K562 (cell line): ENCODE results near the gene TALDO1. TPM values are rescaled to one million over a fixed set of nuclear protein-coding genes. Genes with fewer than 3 reads are reported as not detected.

ENCODE experiments used
- ATAC-seq: fragments of 200-7000 bp; cut with Tn5 transposase; 3 replicates; pipeline ENCODE4 v1.9.1; 2020; ENCODE audit warnings: moderate library complexity
- BruUV-seq: library from RNA; stranded (reverse); fragments of 400-500 nt; replicated peaks from 2 replicates; lab custom pipeline; 2021; lab: Mats Ljungman, UMichigan
- CTCF ChIA-PET: fragments of 300-600 bp; formaldehyde crosslinking; extraction: SDS; loops from one replicate; lab custom pipeline; 2021; ENCODE audit warnings: low intra/inter-chr PET ratio; lab: Yijun Ruan, JAX
- POLR2A ChIA-PET: fragments of 300-600, 350-650 bp; sonication (Branson Sonifier 250); formaldehyde crosslinking; extraction: SDS; loops from one replicate; lab custom pipeline; 2021; ENCODE audit warnings: antibody characterized with exemption, inconsistent platforms; lab: Yijun Ruan, JAX
- DNase-seq, 4 experiments: peaks; one replicate each; pipeline versions ENCODE4 v3.0.0 to v3.0.0-alpha.2; 2011 to 2018; ENCODE audit warnings: low spot score in 3 of 4, mixed read lengths in 3 of 4; ENCODE audit errors: extremely low read depth in 1 of 4
- FAIRE-seq: peaks from 2 replicates; lab custom pipeline; 2011; peaks lifted over from hg19 to GRCh38; lab: Jason Lieb, UNC
- H2AFZ ChIP-seq: 2 replicates; pipeline ENCODE4 v1.6.0; 2011; ENCODE audit warnings: low read depth, low read length, control low read depth, inconsistent platforms
- H3K27ac ChIP-seq: fragments of 200-600 bp; 3 replicates; pipeline ENCODE4 v1.8.0; 2011; ENCODE audit warnings: low read depth, mild to moderate bottlenecking, control low read depth, inconsistent platforms, low read length, moderate library complexity, mixed read lengths; ENCODE audit errors: extremely low read depth
- H3K27me3 ChIP-seq, 2 experiments: fragments of 300-600 bp in 1 of 2; 2 replicates in 1 of 2; 3 replicates in 1 of 2; pipeline versions ENCODE4 v1.6.0 to v1.8.0; 2011; ENCODE audit warnings: inconsistent platforms in 2 of 2, low read length in 2 of 2, mild to moderate bottlenecking in 1 of 2, mixed read lengths in 1 of 2, moderate library complexity in 1 of 2; ENCODE audit not compliant: control insufficient read depth in 2 of 2, insufficient read depth in 2 of 2
- H3K36me3 ChIP-seq: fragments of 300-600 bp; 3 replicates; pipeline ENCODE4 v1.8.0; 2011; ENCODE audit warnings: mild to moderate bottlenecking, low read length, inconsistent platforms; ENCODE audit not compliant: control insufficient read depth, insufficient read depth
- H3K4me1 ChIP-seq, 2 experiments: fragments of 200-600 bp in 1 of 2; replicated peaks in 1 of 2; 2 replicates in 1 of 2; 3 replicates in 1 of 2; pipeline versions ENCODE4 v1.5.1 to v1.8.0; 2011; ENCODE audit warnings: inconsistent platforms in 2 of 2, low read length in 2 of 2, mild to moderate bottlenecking in 1 of 2, mixed read lengths in 1 of 2, moderate library complexity in 1 of 2; ENCODE audit not compliant: control insufficient read depth in 2 of 2, insufficient read depth in 2 of 2
- H3K4me2 ChIP-seq: 2 replicates; pipeline ENCODE4 v1.6.1; 2011; ENCODE audit warnings: low read length, control low read depth, inconsistent platforms, mixed read lengths; ENCODE audit not compliant: insufficient read depth
- H3K4me3 ChIP-seq: fragments of 200-600 bp; sonication (generic), shearing (Covaris generic); 2 replicates; pipeline ENCODE4 v1.5.1; 2016; ENCODE audit warnings: control low read depth, inconsistent platforms
- H3K79me2 ChIP-seq: fragments of 200-600 bp; 3 replicates; pipeline ENCODE4 v1.8.0; 2011; ENCODE audit warnings: low read length, inconsistent platforms; ENCODE audit not compliant: control insufficient read depth, insufficient read depth
- H3K9ac ChIP-seq, 2 experiments: 2 replicates each; pipeline versions ENCODE4 v1.6.0 to v1.6.1; 2011; ENCODE audit warnings: low read depth in 2 of 2, low read length in 2 of 2, control low read depth in 1 of 2, inconsistent platforms in 1 of 2, mild to moderate bottlenecking in 1 of 2, mixed read lengths in 1 of 2; ENCODE audit not compliant: insufficient read depth in 1 of 2
- H3K9me1 ChIP-seq: one replicate; pipeline ENCODE4 v1.6.0; 2011; ENCODE audit warnings: inconsistent platforms, mild to moderate bottlenecking, low read length, moderate library complexity; ENCODE audit not compliant: control insufficient read depth, insufficient read depth
- H3K9me3 ChIP-seq: replicated peaks from 2 replicates; pipeline ENCODE4 v1.5.1; 2011; ENCODE audit warnings: low read depth, low read length, inconsistent platforms; ENCODE audit not compliant: control insufficient read depth, insufficient read depth
- H4K20me1 ChIP-seq: replicated peaks from 2 replicates; pipeline ENCODE4 v1.6.1; 2011; ENCODE audit warnings: low read length, inconsistent platforms, mixed read lengths; ENCODE audit not compliant: control insufficient read depth, insufficient read depth
- CBFB ChIP-seq: sonication (generic); formaldehyde crosslinking; IDR thresholded peaks from 2 replicates; pipeline ENCODE4 v1.4.0; 2020; ENCODE audit warnings: mild to moderate bottlenecking, missing genetic modification reagents
- GABPB2 ChIP-seq: fragments of 250-450 bp; sonication (Bioruptor Pico); conservative IDR thresholded peaks from 2 replicates; pipeline ENCODE4 v1.5.1; 2021; ENCODE audit warnings: mild to moderate bottlenecking
- PML ChIP-seq: IDR thresholded peaks from 2 replicates; pipeline ENCODE4 v1.6.1; 2012; ENCODE audit warnings: low read length, inconsistent platforms
- POLR2AphosphoS5 ChIP-seq: IDR thresholded peaks from 2 replicates; pipeline ENCODE4 v1.6.1; 2011; ENCODE audit warnings: mild to moderate bottlenecking, low read depth, low read length, moderate library complexity; ENCODE audit not compliant: control insufficient read depth, insufficient read depth
- SP1 ChIP-seq: sonication (generic); formaldehyde crosslinking; IDR thresholded peaks from 2 replicates; pipeline ENCODE4 v1.8.1; 2022; ENCODE audit warnings: mild to moderate bottlenecking, missing genetic modification reagents
- ZFP30 ChIP-seq: fragments of 250-450 bp; sonication (Bioruptor Pico); IDR thresholded peaks from 2 replicates; pipeline ENCODE4 v1.8.0; 2022; ENCODE audit warnings: moderate library complexity, mild to moderate bottlenecking, inconsistent platforms, borderline replicate concordance
- ZNF121 ChIP-seq: sonication (generic); formaldehyde crosslinking; conservative IDR thresholded peaks from 2 replicates; pipeline ENCODE4 v1.8.0; 2022; ENCODE audit warnings: missing genetic modification reagents
- ZNF253 ChIP-seq: fragments of 250-450 bp; sonication (Bioruptor Pico); conservative IDR thresholded peaks from 2 replicates; pipeline ENCODE4 v1.6.1; 2021; ENCODE audit warnings: mild to moderate bottlenecking
- WGBS: fragments of 100-300 bp; shearing (Covaris generic); methylation state at CpG from one replicate; pipeline ENCODE4 v1.1.6; 2016; ENCODE audit warnings: low coverage, mixed read lengths; ENCODE audit not compliant: insufficient coverage; ENCODE audit errors: missing lambda C conversion rate; 5-methylcytosine and 5-hydroxymethylcytosine counted together
- in situ Hi-C: fragments of 300-500 bp; cut with MboI; formaldehyde crosslinking; loops from 4 replicates; pipeline ENCODE4 v1.15.0; 2018; ENCODE audit warnings: inconsistent platforms, mixed read lengths
- intact Hi-C: fragments of 100-400 bp; cut with micrococcal nuclease; formaldehyde crosslinking; loops from 2 replicates; pipeline ENCODE4 v1.14.2; 2022
- polyA plus RNA-seq, 8 experiments: library from polyadenylated mRNA; depleted of rRNA in 4 of 8; stranded (reverse) in 5 of 8; unstranded in 3 of 8; fragments of >200 nt; fragmentation: Nextera tagmentation in 2 of 8; fragmentation: Illumina TruSeq in 1 of 8; extraction: Ambion mirVana in 2 of 8; extraction: Trizol in 1 of 8; gene quantifications; 2 replicates each; pipeline versions ENCODE4 v1.2.1 to v1.2.3, GENCODE V29; 2011 to 2014; ENCODE audit warnings: inconsistent platforms in 1 of 8, missing spikeins in 1 of 8
- total RNA-seq, 7 experiments: library from RNA; depleted of rRNA in 6 of 7; stranded (reverse); fragments of >200 nt in 6 of 7; fragmentation: Illumina TruSeq in 2 of 7; extraction: Trizol in 2 of 7; gene quantifications; 2 replicates each; pipeline versions ENCODE4 v1.2.1 to v1.2.3, GENCODE V29; 2011 to 2021; ENCODE audit warnings: low replicate concordance in 1 of 7
- TF ChIP-seq, protein P1 (sequence below): sonication (generic); formaldehyde crosslinking; IDR thresholded peaks from 2 replicates; pipeline ENCODE4 v1.8.0; 2022; ENCODE audit warnings: mild to moderate bottlenecking, missing genetic modification reagents
- TF ChIP-seq, protein P2 (sequence below): fragments of 250-450 bp; sonication (Bioruptor Pico); IDR thresholded peaks from 2 replicates; pipeline ENCODE4 v1.6.1; 2021; ENCODE audit warnings: mild to moderate bottlenecking
- TF ChIP-seq, protein P3 (sequence below): fragments of 450-650 bp; formaldehyde crosslinking; conservative IDR thresholded peaks from 2 replicates; pipeline ENCODE4 v1.4.0; 2022; ENCODE audit warnings: mild to moderate bottlenecking, missing genetic modification characterization

Gene TALDO1
- total and polyA plus RNA-seq, 9 of the 15 experiments (the other 6 are each of a cell fraction or from before 2014, with no cell fraction given): 260 to 541 (median 441) TPM

GRCh38 chr11:813072-813455 lies 65.8 kb downstream of the TALDO1 start:
- 91% methylated on average over 6 of the region's 6 CpGs for WGBS
- intact Hi-C loops: no loop called here
- Histone ChIP-seq H3K4me2 (no peak overlapping the region), H3K9me1 (peaks cover 3% of the 10 kb centered on the region), H3K9me3 (no peaks in the 10 kb centered on the region), H3K4me3 (no peak overlapping the region), H3K79me2 (peaks cover 56% of the 10 kb centered on the region), H3K4me1 (peaks cover 14 to 46% of the 10 kb centered on the region in 2 experiments; a peak in 4 of 5 replicates), H4K20me1 (peaks cover 24% of the 10 kb centered on the region), H3K27ac (peak overlapping the region; percentile 39), H3K27me3 (no peaks in the 10 kb centered on the region), H2AFZ (no peak overlapping the region), H3K36me3 (peaks cover 48% of the 10 kb centered on the region), H3K9ac (peak overlapping the region in 1 of 2 experiments; percentile 84; a peak in 2 of 4 replicates)
- BruUV-seq: no TSS peak
- ChIA-PET POLR2A (interaction anchor here (0.6 to 2.5 kb wide), 4 partner anchors 9 to 62 kb away, joined by 3 to 12 read pairs (median 4); no protein-coding TSS in a partner anchor), CTCF (no interaction called here)
- in situ Hi-C loops: no loop called here
- DNase-seq (no peak), FAIRE-seq (no peak), ATAC-seq (no peak)
- TF ChIP-seq ZNF121 (CRISPR knock-in tag) (peak; percentile 97), ZFP30 (CRISPR knock-in tag) (no peak), CBFB (CRISPR knock-in tag) (no peak), POLR2AphosphoS5 (peak; percentile 49; the same call in 1 of the 2 replicates), ZNF253 (CRISPR knock-in tag) (peak; percentile 67; the same call in 1 of the 2 replicates), SP1 (CRISPR knock-in tag) (0 out of 2 replicates have a peak, but pooled peaks have one; percentile 4), PML (0 out of 2 replicates have a peak, but pooled peaks have one; percentile 41), GABPB2 (CRISPR knock-in tag) (peak; percentile 70; the same call in 1 of the 2 replicates)
- TF ChIP-seq, protein P1, sequence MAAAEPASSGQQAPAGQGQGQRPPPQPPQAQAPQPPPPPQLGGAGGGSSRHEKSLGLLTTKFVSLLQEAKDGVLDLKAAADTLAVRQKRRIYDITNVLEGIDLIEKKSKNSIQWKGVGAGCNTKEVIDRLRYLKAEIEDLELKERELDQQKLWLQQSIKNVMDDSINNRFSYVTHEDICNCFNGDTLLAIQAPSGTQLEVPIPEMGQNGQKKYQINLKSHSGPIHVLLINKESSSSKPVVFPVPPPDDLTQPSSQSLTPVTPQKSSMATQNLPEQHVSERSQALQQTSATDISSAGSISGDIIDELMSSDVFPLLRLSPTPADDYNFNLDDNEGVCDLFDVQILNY (CRISPR knock-in tag): peak; percentile 79
- TF ChIP-seq, protein P2, sequence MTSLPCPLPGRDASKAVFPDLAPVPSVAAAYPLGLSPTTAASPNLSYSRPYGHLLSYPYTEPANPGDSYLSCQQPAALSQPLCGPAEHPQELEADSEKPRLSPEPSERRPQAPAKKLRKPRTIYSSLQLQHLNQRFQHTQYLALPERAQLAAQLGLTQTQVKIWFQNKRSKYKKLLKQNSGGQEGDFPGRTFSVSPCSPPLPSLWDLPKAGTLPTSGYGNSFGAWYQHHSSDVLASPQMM (CRISPR knock-in tag): no peak
- TF ChIP-seq, protein P3, sequence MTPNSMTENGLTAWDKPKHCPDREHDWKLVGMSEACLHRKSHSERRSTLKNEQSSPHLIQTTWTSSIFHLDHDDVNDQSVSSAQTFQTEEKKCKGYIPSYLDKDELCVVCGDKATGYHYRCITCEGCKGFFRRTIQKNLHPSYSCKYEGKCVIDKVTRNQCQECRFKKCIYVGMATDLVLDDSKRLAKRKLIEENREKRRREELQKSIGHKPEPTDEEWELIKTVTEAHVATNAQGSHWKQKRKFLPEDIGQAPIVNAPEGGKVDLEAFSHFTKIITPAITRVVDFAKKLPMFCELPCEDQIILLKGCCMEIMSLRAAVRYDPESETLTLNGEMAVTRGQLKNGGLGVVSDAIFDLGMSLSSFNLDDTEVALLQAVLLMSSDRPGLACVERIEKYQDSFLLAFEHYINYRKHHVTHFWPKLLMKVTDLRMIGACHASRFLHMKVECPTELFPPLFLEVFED: 0 out of 2 replicates have a peak, but pooled peaks have one; percentile 3
